CD4-positive, alpha-beta T cell (primary cell): ENCODE data around the gene GRIK1. TPM values are rescaled to one million over a fixed set of nuclear protein-coding genes. Genes with fewer than 3 reads are reported as not detected.

ENCODE experiments used
- ATAC-seq: fragments of 200-7000 bp; cut with Tn5 transposase; one replicate; pipeline ENCODE4 v1.10.0; 2022; ENCODE audit warnings: mild to moderate bottlenecking; ENCODE audit not compliant: poor library complexity
- CTCF ChIA-PET: fragments of 350-600 bp; sonication (Branson Sonifier 250); formaldehyde crosslinking; loops from one replicate; lab custom pipeline; 2021; ENCODE audit warnings: antibody characterized with exemption, inconsistent platforms; lab: Charles Lee
- POLR2A ChIA-PET: fragments of 350-600 bp; sonication (Branson Sonifier 250); formaldehyde crosslinking; loops from one replicate; lab custom pipeline; 2021; ENCODE audit warnings: antibody characterized with exemption, inconsistent platforms; lab: Charles Lee
- DNase-seq, 14 experiments: peaks; one replicate each; pipeline ENCODE4 v3.0.0-alpha.2; 2013 to 2020; ENCODE audit warnings: mixed read lengths in 2 of 14
- H3K27ac ChIP-seq, 2 donors: one replicate each; pipeline versions ENCODE4 v1.5.1 to v1.7.0; 2013; ENCODE audit warnings: low read length in 2 of 2, low read depth in 1 of 2, mild to moderate bottlenecking in 1 of 2
- H3K27me3 ChIP-seq, 2 experiments: 1 replicate in 1 of 2; 2 replicates in 1 of 2; pipeline versions ENCODE4 v1.6.1 to v1.7.0; 2013; ENCODE audit warnings: low read length in 2 of 2, control low read depth in 1 of 2, mild to moderate bottlenecking in 1 of 2, moderate library complexity in 1 of 2; ENCODE audit not compliant: insufficient read depth in 2 of 2, control insufficient read depth in 1 of 2
- H3K36me3 ChIP-seq: one replicate; pipeline ENCODE4 v1.6.1; 2013; ENCODE audit warnings: low read length, control low read depth; ENCODE audit not compliant: insufficient read depth
- H3K4me1 ChIP-seq: one replicate; pipeline ENCODE4 v1.6.1; 2013; ENCODE audit warnings: low read length, control low read depth; ENCODE audit not compliant: insufficient read depth
- H3K4me3 ChIP-seq: one replicate; pipeline ENCODE4 v1.5.1; 2013; ENCODE audit warnings: mild to moderate bottlenecking, low read length, moderate library complexity
- H3K9me3 ChIP-seq, 2 experiments: 1 replicate in 1 of 2; 2 replicates in 1 of 2; pipeline versions ENCODE4 v1.6.1 to v1.7.0; 2013; ENCODE audit warnings: low read length in 2 of 2, mild to moderate bottlenecking in 2 of 2, control low read depth in 1 of 2, moderate library complexity in 1 of 2; ENCODE audit not compliant: control insufficient read depth in 1 of 2, insufficient read depth in 1 of 2
- H3K27ac Mint-ChIP-seq: one replicate; pipeline ENCODE4 v1.8.0; 2020; ENCODE audit warnings: mixed read lengths
- H3K27me3 Mint-ChIP-seq: one replicate; pipeline ENCODE4 v1.8.0; 2021; ENCODE audit warnings: mixed read lengths
- H3K36me3 Mint-ChIP-seq: one replicate; pipeline ENCODE4 v1.8.0; 2021; ENCODE audit warnings: low read depth, mixed read lengths
- H3K4me1 Mint-ChIP-seq: one replicate; pipeline ENCODE4 v1.8.0; 2021; ENCODE audit warnings: low read depth, mixed read lengths
- H3K4me3 Mint-ChIP-seq: one replicate; pipeline ENCODE4 v1.8.0; 2020; ENCODE audit warnings: mild to moderate bottlenecking, mixed read lengths
- H3K9me3 Mint-ChIP-seq: one replicate; pipeline ENCODE4 v1.8.0; 2020; ENCODE audit warnings: mixed read lengths
- CTCF ChIP-seq: fragments of 200-600 bp; IDR thresholded peaks from one replicate; pipeline ENCODE4 v1.8.0; 2022; ENCODE audit warnings: antibody characterized with exemption, mild to moderate bottlenecking
- intact Hi-C, 2 experiments: fragments of 100-400 bp; cut with DNase I in 1 of 2; cut with micrococcal nuclease in 1 of 2; formaldehyde crosslinking; loops; one replicate each; pipeline versions ENCODE4 v1.15.1 to v1.9.0; 2023 to 2025; cut with DNase I, micrococcal nuclease
- total RNA-seq, 174 experiments: library from RNA in 2 of 174; stranded (reverse) in 2 of 174; gene quantifications; one replicate each; pipeline ENCODE4 v1.2.3 and lab custom pipeline; 2021 to 2026

Gene GRIK1
- total RNA-seq, 2 experiments from 2014 or later: not detected

GRCh38 chr21:29726044-29726443, 213.8 kb downstream of the GRIK1 start:
- intact Hi-C loops: no loop called here
- H3K27me3 Mint-ChIP-seq: peaks cover 2% of the 10 kb centered on the region
- Histone ChIP-seq H3K4me3 (no peak overlapping the region), H3K36me3 (no peaks in the 10 kb centered on the region), H3K4me1 (no peaks in the 10 kb centered on the region), H3K27me3 (no peaks in the 10 kb centered on the region), H3K27ac (no peak overlapping the region), H3K9me3 (no peaks in the 10 kb centered on the region)
- ATAC-seq (no peak), DNase-seq (no peak)
- H3K4me3 Mint-ChIP-seq: no peak overlapping the region
- no peaks in the 10 kb centered on the region for H3K9me3 Mint-ChIP-seq
- POLR2A ChIA-PET: no interaction called here
- H3K27ac Mint-ChIP-seq: no peak overlapping the region
- TF ChIP-seq CTCF: no peak
- H3K36me3 Mint-ChIP-seq: no peaks in the 10 kb centered on the region
- CTCF ChIA-PET: no interaction called here
- no peaks in the 10 kb centered on the region for H3K4me1 Mint-ChIP-seq

GRCh38 chr21:29725025-29725736, 214.6 kb downstream of the GRIK1 start:
- ATAC-seq: no peak

GRCh38 chr21:29721964-29722363, 217.8 kb downstream of the GRIK1 start:
- H3K9me3 Mint-ChIP-seq: no peaks in the 10 kb centered on the region
- Histone ChIP-seq H3K27ac (no peak overlapping the region), H3K36me3 (no peaks in the 10 kb centered on the region), H3K27me3 (no peaks in the 10 kb centered on the region), H3K9me3 (no peaks in the 10 kb centered on the region), H3K4me3 (no peak overlapping the region), H3K4me1 (no peaks in the 10 kb centered on the region)
- no peak for ATAC-seq
- no peak overlapping the region for H3K4me3 Mint-ChIP-seq
- peaks cover 5% of the 10 kb centered on the region for H3K27me3 Mint-ChIP-seq
- ChIA-PET POLR2A (no interaction called here), CTCF (no interaction called here)
- no peaks in the 10 kb centered on the region for H3K4me1 Mint-ChIP-seq
- no peak overlapping the region for H3K27ac Mint-ChIP-seq
- intact Hi-C loops: no loop called here
- H3K36me3 Mint-ChIP-seq: no peaks in the 10 kb centered on the region
- DNase-seq: no peak
- TF ChIP-seq CTCF: no peak

More at GRCh38 chr21:29725025-29725736, 214.6 kb downstream of the GRIK1 start:
- intact Hi-C loops: no loop called here
- Mint-ChIP-seq H3K9me3 (no peaks in the 10 kb centered on the region), H3K4me3 (no peak overlapping the region), H3K4me1 (no peaks in the 10 kb centered on the region), H3K36me3 (no peaks in the 10 kb centered on the region), H3K27ac (no peak overlapping the region), H3K27me3 (peaks cover 5% of the 10 kb centered on the region)
- no peaks in the 10 kb centered on the region for H3K9me3 ChIP-seq
- ChIA-PET POLR2A (no interaction called here), CTCF (no interaction called here)
- no peak for DNase-seq
- H3K4me1 ChIP-seq: no peaks in the 10 kb centered on the region
- no peaks in the 10 kb centered on the region for H3K27me3 ChIP-seq
- H3K27ac ChIP-seq: no peak overlapping the region
- H3K4me3 ChIP-seq: no peak overlapping the region
- no peaks in the 10 kb centered on the region for H3K36me3 ChIP-seq
- no peak for TF ChIP-seq CTCF
